ENCODE results near the gene OSCP1.

DNA sequence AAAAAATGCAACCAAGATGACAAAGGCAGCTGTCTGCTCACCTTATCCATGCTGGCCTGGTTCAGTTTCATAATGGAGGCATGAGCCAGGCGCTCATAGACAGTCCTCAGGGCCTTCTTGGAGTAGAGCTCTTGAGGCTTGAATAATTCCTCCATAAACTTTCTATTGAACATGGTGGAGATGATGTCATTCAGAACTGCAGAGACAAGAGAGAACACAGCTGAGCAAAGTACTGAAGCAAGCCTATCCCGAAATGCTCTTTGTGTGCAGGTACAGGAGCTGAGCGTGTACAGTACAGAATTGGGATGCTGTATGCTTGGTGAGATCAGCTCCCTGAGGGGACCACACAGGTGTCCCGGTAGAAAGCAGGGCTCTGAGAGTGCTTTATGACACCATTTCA, 11.5 kb downstream of the OSCP1 start:
- TF ChIP-seq, protein P1, sequence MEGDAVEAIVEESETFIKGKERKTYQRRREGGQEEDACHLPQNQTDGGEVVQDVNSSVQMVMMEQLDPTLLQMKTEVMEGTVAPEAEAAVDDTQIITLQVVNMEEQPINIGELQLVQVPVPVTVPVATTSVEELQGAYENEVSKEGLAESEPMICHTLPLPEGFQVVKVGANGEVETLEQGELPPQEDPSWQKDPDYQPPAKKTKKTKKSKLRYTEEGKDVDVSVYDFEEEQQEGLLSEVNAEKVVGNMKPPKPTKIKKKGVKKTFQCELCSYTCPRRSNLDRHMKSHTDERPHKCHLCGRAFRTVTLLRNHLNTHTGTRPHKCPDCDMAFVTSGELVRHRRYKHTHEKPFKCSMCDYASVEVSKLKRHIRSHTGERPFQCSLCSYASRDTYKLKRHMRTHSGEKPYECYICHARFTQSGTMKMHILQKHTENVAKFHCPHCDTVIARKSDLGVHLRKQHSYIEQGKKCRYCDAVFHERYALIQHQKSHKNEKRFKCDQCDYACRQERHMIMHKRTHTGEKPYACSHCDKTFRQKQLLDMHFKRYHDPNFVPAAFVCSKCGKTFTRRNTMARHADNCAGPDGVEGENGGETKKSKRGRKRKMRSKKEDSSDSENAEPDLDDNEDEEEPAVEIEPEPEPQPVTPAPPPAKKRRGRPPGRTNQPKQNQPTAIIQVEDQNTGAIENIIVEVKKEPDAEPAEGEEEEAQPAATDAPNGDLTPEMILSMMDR (IDR thresholded peaks at IDR 0.05; ENCODE audit: low read depth, low read length, poor library complexity, severe bottlenecking): no peak
- TF ChIP-seq EZH2phosphoT487 (IDR thresholded peaks at IDR 0.05; ENCODE audit: borderline replicate concordance, low read length): no peak

All from DOHH2 (cell line).